Cerebellar cortex (tissue), 1 donor: ENCODE measurements around the gene C1orf87.

Experiments
- DNase-seq: peaks from one replicate; pipeline ENCODE4 v3.0.0-alpha.2; 2015; ENCODE audit warnings: low spot score

The C1orf87 gene

DNA sequence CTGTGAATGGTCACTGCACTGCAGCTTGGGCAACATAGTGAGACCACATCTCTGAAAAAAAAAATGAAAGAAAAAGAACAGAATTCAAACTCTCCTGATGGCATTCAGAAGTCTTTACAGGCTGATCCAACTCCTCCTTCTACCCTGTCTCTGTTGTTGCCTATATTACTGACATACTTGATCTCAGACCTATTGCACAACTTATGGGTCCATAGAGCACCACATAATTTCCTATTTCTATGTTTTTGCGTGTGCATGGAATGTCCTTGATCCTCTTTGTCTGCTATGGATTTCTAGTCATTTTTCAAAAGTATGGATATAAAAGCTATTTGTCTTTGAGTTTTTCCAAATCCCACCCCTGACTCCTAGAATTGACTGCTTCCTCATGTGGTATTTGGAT lies 124.6 kb downstream of the C1orf87 start:
- no peak for DNase-seq

DNA sequence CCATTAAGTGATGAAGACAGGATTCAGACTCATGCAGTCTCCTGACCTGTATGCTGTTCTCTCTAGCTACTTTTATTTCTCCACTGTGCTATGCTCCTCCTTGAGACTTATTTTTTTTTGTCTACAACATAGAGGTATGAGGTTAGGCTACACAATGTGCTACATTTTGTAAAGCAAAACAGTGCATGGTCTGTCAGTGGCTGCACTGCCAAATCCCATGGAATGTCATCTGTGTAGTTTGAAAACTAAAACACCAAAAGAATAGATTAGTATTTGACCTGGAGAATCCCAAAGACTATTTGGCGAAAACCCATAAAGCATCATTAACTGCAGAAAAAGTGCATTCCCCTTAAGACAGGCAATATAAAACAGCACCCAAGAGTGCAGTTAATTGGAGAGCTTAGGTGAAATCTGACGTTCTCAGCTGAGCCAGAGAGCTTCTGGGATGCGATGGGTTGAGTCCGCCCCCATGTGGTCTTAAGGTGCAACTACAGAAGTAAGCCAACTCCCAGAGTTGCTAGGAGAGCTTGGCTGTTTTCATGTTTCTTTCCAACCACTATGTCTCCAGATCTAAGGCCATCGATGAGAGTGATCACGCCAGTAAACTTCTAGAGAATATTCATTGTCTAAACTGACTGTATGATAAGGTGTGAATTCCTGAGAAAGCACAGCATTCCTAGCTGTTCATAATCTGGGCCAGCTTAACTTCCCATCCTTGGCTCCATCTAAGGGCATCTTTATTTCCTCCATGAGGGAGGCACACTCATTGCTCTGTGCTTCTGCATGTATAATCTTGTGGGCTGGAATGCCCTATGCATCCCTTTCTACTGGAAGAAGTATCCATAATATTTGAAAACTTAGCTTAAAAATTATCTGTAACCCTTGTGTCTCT lies 126.3 kb downstream of the C1orf87 start:
- DNase-seq = peak; percentile 73

DNA sequence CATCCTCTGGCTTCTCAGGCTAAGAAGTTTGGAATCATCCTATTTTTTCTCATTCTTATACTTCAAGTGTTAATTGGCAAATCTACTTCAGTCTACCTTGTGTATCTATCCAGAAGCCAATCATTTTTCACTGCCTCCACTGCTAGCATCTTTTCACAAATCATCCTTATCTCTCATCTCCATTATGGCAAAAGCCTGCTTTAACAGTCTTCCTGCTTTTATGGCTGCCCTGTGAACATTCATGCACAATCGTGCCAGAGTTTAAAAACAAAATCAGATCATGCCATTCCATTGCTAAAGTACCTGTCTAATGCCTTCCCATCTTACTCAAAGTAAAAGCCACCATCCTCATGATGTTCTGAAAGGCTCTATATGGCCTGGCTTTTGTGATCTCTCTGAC lies 127.8 kb downstream of the C1orf87 start:
- no peak for DNase-seq
